BLaER1 treated with 17β-estradiol and CSF1 and Interleukin-3, amounts not matched to agents 10 nM and 100 nM (cell line): Measurements from ENCODE around the gene IGFBP5.

Source experiments
- H3K27ac ChIP-seq, 11 experiments: shearing (Covaris generic); formaldehyde crosslinking; 2 replicates each; pipeline ENCODE4 v1.8.1; 2022
- H3K27me3 ChIP-seq, 11 experiments: shearing (Covaris generic); formaldehyde crosslinking; 2 replicates each; pipeline ENCODE4 v1.8.1; 2022
- H3K36me3 ChIP-seq, 11 experiments: shearing (Covaris generic); formaldehyde crosslinking; 2 replicates each; pipeline ENCODE4 v1.8.1; 2022
- H3K4me1 ChIP-seq, 10 experiments: shearing (Covaris generic); formaldehyde crosslinking; 2 replicates each; pipeline ENCODE4 v1.8.1; 2022
- H3K4me2 ChIP-seq, 11 experiments: shearing (Covaris generic); formaldehyde crosslinking; 2 replicates each; pipeline ENCODE4 v1.8.1; 2022
- H3K4me3 ChIP-seq, 10 experiments: shearing (Covaris generic); formaldehyde crosslinking; 2 replicates each; pipeline ENCODE4 v1.8.1; 2022
- H3K9ac ChIP-seq, 11 experiments: shearing (Covaris generic); formaldehyde crosslinking; 2 replicates each; pipeline ENCODE4 v1.8.1; 2022
- H3K9me3 ChIP-seq, 11 experiments: shearing (Covaris generic); formaldehyde crosslinking; replicated peaks in 1 of 11; 2 replicates each; pipeline ENCODE4 v1.8.1; 2022
- H4K20me1 ChIP-seq, 11 experiments: shearing (Covaris generic); formaldehyde crosslinking; 2 replicates each; pipeline ENCODE4 v1.8.1; 2022
- Cebpa-rat ChIP-seq, 11 experiments: shearing (Covaris generic); IDR thresholded peaks; 2 replicates each; pipeline ENCODE4 v1.8.1; 2022

The IGFBP5 gene

GRCh38 chr2:216653093-216653799 lies 42.1 kb downstream of the IGFBP5 start:
- Histone ChIP-seq H3K4me2 (peak overlapping the region in 2 of 11 experiments; percentile 8 to 24; a peak in 4 of 22 replicates), H3K9ac (no peak overlapping the region), H3K4me3 (no peak overlapping the region), H4K20me1 (peaks cover 0 to 100% (median 91%) of the 10 kb centered on the region in 11 experiments; a peak in 17 of 22 replicates), H3K27me3 (no peaks in the 10 kb centered on the region; a peak in 1 of 22 replicates), H3K9me3 (no peaks in the 10 kb centered on the region), H3K4me1 (peaks cover 5 to 55% (median 29%) of the 10 kb centered on the region in 10 experiments; a peak in 18 of 20 replicates), H3K36me3 (peaks cover 0 to 83% (median 31%) of the 10 kb centered on the region in 11 experiments; a peak in 15 of 22 replicates), H3K27ac (no peak overlapping the region)
- TF ChIP-seq Cebpa-rat (IDR thresholded peaks at IDR 0.05) = no peak

GRCh38 chr2:216652566-216652965 lies 42.8 kb downstream of the IGFBP5 start:
- peaks cover 11 to 55% (median 29%) of the 10 kb centered on the region in 10 experiments; a peak in 18 of 20 replicates for H3K4me1 ChIP-seq
- H3K4me3 ChIP-seq = no peak overlapping the region
- peaks cover 0 to 100% (median 91%) of the 10 kb centered on the region in 11 experiments; a peak in 17 of 22 replicates for H4K20me1 ChIP-seq
- no peak overlapping the region for H3K27ac ChIP-seq
- peaks cover 0 to 83% (median 34%) of the 10 kb centered on the region in 11 experiments; a peak in 15 of 22 replicates for H3K36me3 ChIP-seq
- H3K4me2 ChIP-seq = no peak overlapping the region
- no peak overlapping the region for H3K9ac ChIP-seq
- H3K9me3 ChIP-seq = no peaks in the 10 kb centered on the region
- H3K27me3 ChIP-seq = no peaks in the 10 kb centered on the region; a peak in 1 of 22 replicates
- TF ChIP-seq Cebpa-rat (IDR thresholded peaks at IDR 0.05) = no peak

GRCh38 chr2:216651351-216651881 lies 43.9 kb downstream of the IGFBP5 start:
- no peak overlapping the region for H3K9ac ChIP-seq
- peaks cover 0 to 3% (median 0%) of the 10 kb centered on the region in 11 experiments; a peak in 2 of 22 replicates for H3K9me3 ChIP-seq
- H3K4me2 ChIP-seq = no peak overlapping the region
- H3K27ac ChIP-seq = no peak overlapping the region
- TF ChIP-seq Cebpa-rat (IDR thresholded peaks at IDR 0.05) = no peak
- H3K27me3 ChIP-seq = no peaks in the 10 kb centered on the region
- H3K4me1 ChIP-seq = peaks cover 7 to 44% (median 23%) of the 10 kb centered on the region in 10 experiments; a peak in 18 of 20 replicates
- no peak overlapping the region for H3K4me3 ChIP-seq
- H4K20me1 ChIP-seq = peaks cover 0 to 100% (median 84%) of the 10 kb centered on the region in 11 experiments; a peak in 17 of 22 replicates
- peaks cover 0 to 84% (median 32%) of the 10 kb centered on the region in 11 experiments; a peak in 15 of 22 replicates for H3K36me3 ChIP-seq

GRCh38 chr2:216650626-216651257 lies 44.6 kb downstream of the IGFBP5 start:
- peaks cover 0 to 100% (median 83%) of the 10 kb centered on the region in 11 experiments; a peak in 15 of 22 replicates for H4K20me1 ChIP-seq
- no peak overlapping the region for H3K27ac ChIP-seq
- H3K36me3 ChIP-seq = peaks cover 0 to 84% (median 31%) of the 10 kb centered on the region in 11 experiments; a peak in 15 of 22 replicates
- no peak for TF ChIP-seq Cebpa-rat (IDR thresholded peaks at IDR 0.05)
- no peak overlapping the region for H3K9ac ChIP-seq
- peak overlapping the region in 7 of 11 experiments; percentile 3 to 43 (median 21); a peak in 6 of 22 replicates for H3K4me2 ChIP-seq
- peaks cover 0 to 6% (median 0%) of the 10 kb centered on the region in 11 experiments; a peak in 3 of 22 replicates for H3K9me3 ChIP-seq
- no peak overlapping the region for H3K4me3 ChIP-seq
- no peaks in the 10 kb centered on the region for H3K27me3 ChIP-seq
- H3K4me1 ChIP-seq = peaks cover 7 to 41% (median 23%) of the 10 kb centered on the region in 10 experiments; a peak in 18 of 20 replicates

- Histone ChIP-seq H3K4me3 (no peak overlapping the region), H3K4me1 (peaks cover 17 to 49% (median 32%) of the 10 kb centered on the region in 10 experiments), H3K9me3 (peaks cover 0 to 13% (median 0%) of the 10 kb centered on the region in 11 experiments; a peak in 4 of 22 replicates), H4K20me1 (peaks cover 0 to 100% (median 79%) of the 10 kb centered on the region in 11 experiments; a peak in 14 of 22 replicates), H3K9ac (no peak overlapping the region), H3K27me3 (no peaks in the 10 kb centered on the region), H3K4me2 (peak overlapping the region in 7 of 11 experiments; percentile 6 to 43 (median 21); a peak in 7 of 22 replicates), H3K36me3 (peaks cover 0 to 84% (median 36%) of the 10 kb centered on the region in 11 experiments; a peak in 15 of 22 replicates), H3K27ac (no peak overlapping the region)
- TF ChIP-seq Cebpa-rat (IDR thresholded peaks at IDR 0.05) = no peak
Measured at GRCh38 chr2:216649574-216649973, 45.8 kb downstream of the IGFBP5 start.

GRCh38 chr2:216648105-216648504 lies 47.2 kb downstream of the IGFBP5 start:
- peaks cover 0 to 13% (median 0%) of the 10 kb centered on the region in 11 experiments; a peak in 6 of 22 replicates for H3K9me3 ChIP-seq
- peaks cover 24 to 53% (median 40%) of the 10 kb centered on the region in 10 experiments for H3K4me1 ChIP-seq
- no peak overlapping the region for H3K4me3 ChIP-seq
- H4K20me1 ChIP-seq = peaks cover 0 to 100% (median 71%) of the 10 kb centered on the region in 11 experiments; a peak in 14 of 22 replicates
- peak overlapping the region in 4 of 11 experiments; percentile 4 to 53 (median 22); a peak in 8 of 22 replicates for H3K4me2 ChIP-seq
- TF ChIP-seq Cebpa-rat (IDR thresholded peaks at IDR 0.05) = no peak
- peaks cover 0 to 83% (median 43%) of the 10 kb centered on the region in 11 experiments; a peak in 16 of 22 replicates for H3K36me3 ChIP-seq
- H3K27me3 ChIP-seq = no peaks in the 10 kb centered on the region
- no peak overlapping the region for H3K27ac ChIP-seq
- H3K9ac ChIP-seq = no peak overlapping the region

- H3K27ac ChIP-seq = no peak overlapping the region
- H3K4me2 ChIP-seq = 0 out of 22 replicates have a peak overlapping the region, but pooled peaks of 1 of the 11 experiments have one; percentile 66
- H3K4me1 ChIP-seq = peaks cover 24 to 60% (median 46%) of the 10 kb centered on the region in 10 experiments
- H4K20me1 ChIP-seq = peaks cover 0 to 98% (median 66%) of the 10 kb centered on the region in 11 experiments; a peak in 15 of 22 replicates
- TF ChIP-seq Cebpa-rat (IDR thresholded peaks at IDR 0.05) = peak in 3 of 11 experiments; percentile 31 to 77 (median 34); a peak in 4 of 22 replicates
- H3K36me3 ChIP-seq = peaks cover 0 to 95% (median 57%) of the 10 kb centered on the region in 11 experiments; a peak in 17 of 22 replicates
- no peak overlapping the region for H3K4me3 ChIP-seq
- H3K9me3 ChIP-seq = peaks cover 0 to 17% (median 0%) of the 10 kb centered on the region in 11 experiments; a peak in 9 of 22 replicates
- H3K27me3 ChIP-seq = no peaks in the 10 kb centered on the region
- no peak overlapping the region for H3K9ac ChIP-seq
Measured at GRCh38 chr2:216646116-216646515, 49.2 kb downstream of the IGFBP5 start.

GRCh38 chr2:216645636-216645950 lies 49.8 kb downstream of the IGFBP5 start:
- peak overlapping the region in 6 of 11 experiments; percentile 59 to 76 (median 66); a peak in 8 of 22 replicates for H3K4me2 ChIP-seq
- peaks cover 0 to 98% (median 66%) of the 10 kb centered on the region in 11 experiments; a peak in 15 of 22 replicates for H4K20me1 ChIP-seq
- TF ChIP-seq Cebpa-rat (IDR thresholded peaks at IDR 0.05) = no peak
- H3K9me3 ChIP-seq = peaks cover 0 to 17% (median 0%) of the 10 kb centered on the region in 11 experiments; a peak in 9 of 22 replicates
- H3K9ac ChIP-seq = no peak overlapping the region
- H3K27ac ChIP-seq = no peak overlapping the region
- no peaks in the 10 kb centered on the region for H3K27me3 ChIP-seq
- H3K4me3 ChIP-seq = no peak overlapping the region
- H3K4me1 ChIP-seq = peaks cover 24 to 55% (median 45%) of the 10 kb centered on the region in 10 experiments
- H3K36me3 ChIP-seq = peaks cover 0 to 95% (median 62%) of the 10 kb centered on the region in 11 experiments; a peak in 17 of 22 replicates
